Measurements from ENCODE around the gene CFAP99.

Gene CFAP99

GRCh38 chr4:2445571-2445970 lies 26.8 kb downstream of the CFAP99 start:
- TF ChIP-seq SIN3A (IDR thresholded peaks at IDR 0.05; ENCODE audit: borderline replicate concordance, insufficient read depth, low read length) (no peak), FOXP2 (optimal IDR thresholded peaks at IDR 0.05; ENCODE audit: borderline replicate concordance, extremely low read depth, extremely low read length, insufficient read depth) (no peak), TAF1 (IDR thresholded peaks at IDR 0.05; ENCODE audit: borderline replicate concordance, insufficient read depth, low read length) (no peak), REST (IDR thresholded peaks at IDR 0.05; ENCODE audit: insufficient read depth in 1 of 2, low read depth in 2 of 2, low read length in 2 of 2) (no peak), POLR2AphosphoS5 (IDR thresholded peaks at IDR 0.05; ENCODE audit: low read depth, low read length) (no peak)

DNA sequence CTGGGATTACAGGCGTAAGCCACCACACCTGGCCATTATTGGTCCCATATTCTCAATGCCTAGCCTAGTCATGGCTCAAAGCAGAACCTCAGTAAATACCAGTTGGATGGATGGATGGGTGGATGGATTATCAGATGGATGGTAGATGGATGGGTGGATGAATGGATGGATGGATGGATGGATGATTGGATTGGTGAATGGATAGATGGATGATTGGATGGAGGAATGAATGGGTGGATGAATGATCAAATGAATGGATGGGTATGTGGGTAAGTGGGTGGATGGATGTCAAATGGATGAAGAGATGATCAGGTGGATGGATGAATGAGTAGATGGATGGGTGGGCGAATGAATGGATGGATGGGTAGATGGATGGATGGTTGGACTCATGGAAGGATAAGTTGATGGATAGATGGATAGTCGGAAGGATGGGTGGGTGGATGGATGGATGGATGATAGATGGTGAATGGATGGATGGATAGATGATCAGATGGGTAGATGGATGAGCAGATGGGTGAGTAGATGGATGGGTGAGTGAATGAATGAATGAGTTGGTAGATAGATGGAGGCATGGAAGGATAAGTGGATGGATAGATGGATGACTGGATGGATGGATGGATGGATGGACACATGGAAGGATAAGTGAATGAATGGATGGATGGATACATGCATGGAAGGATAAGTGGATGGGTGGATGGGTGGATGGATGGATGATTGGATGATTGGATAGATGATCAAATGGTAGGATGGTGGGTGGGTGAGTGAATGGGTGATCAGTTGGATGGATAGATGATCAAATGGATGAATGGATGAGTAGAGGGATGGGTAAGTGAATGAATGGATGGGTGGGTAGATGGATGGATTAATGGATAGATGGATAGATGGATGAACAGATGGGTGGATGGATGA lies 28.2 kb downstream of the CFAP99 start:
- TF ChIP-seq POLR2AphosphoS5 (IDR thresholded peaks at IDR 0.05; ENCODE audit: low read depth, low read length) (no peak), FOXP2 (optimal IDR thresholded peaks at IDR 0.05; ENCODE audit: borderline replicate concordance, extremely low read depth, extremely low read length, insufficient read depth) (no peak), REST (IDR thresholded peaks at IDR 0.05; ENCODE audit: insufficient read depth in 1 of 2, low read depth in 2 of 2, low read length in 2 of 2) (no peak), TAF1 (IDR thresholded peaks at IDR 0.05; ENCODE audit: borderline replicate concordance, insufficient read depth, low read length) (no peak), SIN3A (IDR thresholded peaks at IDR 0.05; ENCODE audit: borderline replicate concordance, insufficient read depth, low read length) (no peak)

GRCh38 chr4:2448589-2448988 lies 29.8 kb downstream of the CFAP99 start:
- TF ChIP-seq SIN3A (IDR thresholded peaks at IDR 0.05; ENCODE audit: borderline replicate concordance, insufficient read depth, low read length) (no peak), POLR2AphosphoS5 (IDR thresholded peaks at IDR 0.05; ENCODE audit: low read depth, low read length) (no peak), REST (IDR thresholded peaks at IDR 0.05; ENCODE audit: insufficient read depth in 1 of 2, low read depth in 2 of 2, low read length in 2 of 2) (no peak), TAF1 (IDR thresholded peaks at IDR 0.05; ENCODE audit: borderline replicate concordance, insufficient read depth, low read length) (no peak), FOXP2 (optimal IDR thresholded peaks at IDR 0.05; ENCODE audit: borderline replicate concordance, extremely low read depth, extremely low read length, insufficient read depth) (no peak)

- no peak for TF ChIP-seq SIN3A (IDR thresholded peaks at IDR 0.05; ENCODE audit: borderline replicate concordance, insufficient read depth, low read length)
- no peak for TF ChIP-seq REST (IDR thresholded peaks at IDR 0.05; ENCODE audit: insufficient read depth in 1 of 2, low read depth in 2 of 2, low read length in 2 of 2)
- TF ChIP-seq POLR2AphosphoS5 (IDR thresholded peaks at IDR 0.05; ENCODE audit: low read depth, low read length): no peak
- TF ChIP-seq FOXP2 (optimal IDR thresholded peaks at IDR 0.05; ENCODE audit: borderline replicate concordance, extremely low read depth, extremely low read length, insufficient read depth): no peak
- TF ChIP-seq TAF1 (IDR thresholded peaks at IDR 0.05; ENCODE audit: borderline replicate concordance, insufficient read depth, low read length): no peak
Measured at GRCh38 chr4:2449051-2449450, 30.3 kb downstream of the CFAP99 start.
